ENCODE results near the gene CDKN2AIPNL. TPM values are rescaled to one million over a fixed set of nuclear protein-coding genes. Genes with fewer than 3 reads are reported as not detected.
"Not testable (repeated sequence)": the region's sequence is repeated elsewhere in the genome, so short reads cannot be mapped to it uniquely, and the experiment has no call there.

The CDKN2AIPNL gene
- total RNA-seq, 2 donors from 2014 or later = 29.1 to 34.4 TPM

DNA sequence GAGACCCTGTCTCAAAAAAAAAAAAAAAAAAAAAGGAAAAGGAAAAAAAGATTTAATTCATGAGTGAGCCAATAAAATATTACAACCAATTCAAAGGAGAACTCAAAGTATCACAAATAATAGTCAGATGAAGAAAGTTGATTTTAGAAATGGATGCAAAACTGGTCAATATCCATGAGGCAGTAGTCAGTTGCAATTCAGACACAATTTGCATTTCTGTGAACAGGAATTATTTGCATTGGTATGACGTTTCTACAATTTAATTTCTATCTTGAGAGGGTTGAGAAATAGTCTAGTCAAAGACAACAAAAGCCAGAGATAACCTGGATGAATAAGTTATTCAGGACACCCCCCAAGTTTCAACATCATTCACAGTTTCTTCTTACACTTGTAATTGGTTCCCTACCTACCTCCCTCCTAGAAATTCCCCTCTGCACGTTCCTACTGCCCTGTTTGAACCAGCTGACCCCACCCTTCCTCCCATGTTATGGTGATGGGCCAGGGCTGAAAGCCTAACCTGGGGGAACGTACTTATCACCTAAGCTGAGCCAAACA lies 28.6 kb upstream of the CDKN2AIPNL start:
- no peak for DNase-seq
- intact Hi-C loops (cut with DNase I) = no loop called here
- ATAC-seq = no peak

DNA sequence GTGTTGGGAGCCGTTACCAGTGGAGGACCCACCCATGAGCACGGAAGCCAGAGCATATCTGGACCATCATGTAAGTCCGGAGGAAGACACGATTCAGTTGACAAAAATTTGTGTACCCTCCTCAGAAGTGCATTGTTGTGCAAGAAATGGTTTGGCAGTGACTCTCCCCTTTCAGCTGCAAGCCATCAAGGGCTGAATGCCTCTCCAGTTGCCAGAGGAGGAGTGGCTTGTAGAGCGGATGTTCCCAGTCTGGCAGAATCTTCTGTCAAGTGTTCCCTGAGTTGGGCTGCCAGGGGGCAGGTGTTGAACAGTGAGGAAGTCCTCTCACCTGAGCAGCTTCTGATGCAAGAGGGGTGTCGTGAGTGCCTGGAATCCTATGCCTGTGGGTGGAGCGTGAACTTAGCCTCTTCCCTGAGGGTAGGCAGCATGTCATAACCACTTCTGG lies 27.6 kb upstream of the CDKN2AIPNL start:
- intact Hi-C loops (cut with DNase I) = loop anchor here in 1 of 2 donors (1.0 to 10.0 kb wide), 2 partner anchors 27 to 136 kb away; no protein-coding TSS in a partner anchor
- DNase-seq (peak; percentile 84), ATAC-seq (peak; percentile 71 to 75)

DNA sequence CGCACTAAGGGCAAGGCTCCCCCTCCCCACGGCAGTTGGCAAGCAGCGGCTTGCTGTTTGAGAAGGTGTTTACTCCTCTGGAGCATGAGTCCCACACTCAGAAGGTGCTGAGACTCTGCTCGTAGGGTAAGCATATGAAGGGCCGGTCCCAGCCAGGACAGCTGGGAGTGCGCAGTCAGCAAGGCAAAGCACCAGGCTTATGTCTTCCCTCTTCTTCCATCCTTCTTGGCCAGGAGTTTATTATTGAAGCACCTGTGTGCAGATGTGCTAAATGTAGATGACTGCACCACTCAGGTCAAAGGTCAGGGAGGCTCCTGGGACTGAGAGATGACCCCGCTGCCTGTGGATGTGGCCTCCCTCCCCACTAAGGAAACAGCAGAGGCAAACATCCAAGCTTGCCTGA lies 27.0 kb upstream of the CDKN2AIPNL start:
- intact Hi-C loops (cut with DNase I) = loop anchor here in 1 of 2 donors (1.0 to 10.0 kb wide), 2 partner anchors 28 to 136 kb away; no protein-coding TSS in a partner anchor
- no peak for DNase-seq

DNA sequence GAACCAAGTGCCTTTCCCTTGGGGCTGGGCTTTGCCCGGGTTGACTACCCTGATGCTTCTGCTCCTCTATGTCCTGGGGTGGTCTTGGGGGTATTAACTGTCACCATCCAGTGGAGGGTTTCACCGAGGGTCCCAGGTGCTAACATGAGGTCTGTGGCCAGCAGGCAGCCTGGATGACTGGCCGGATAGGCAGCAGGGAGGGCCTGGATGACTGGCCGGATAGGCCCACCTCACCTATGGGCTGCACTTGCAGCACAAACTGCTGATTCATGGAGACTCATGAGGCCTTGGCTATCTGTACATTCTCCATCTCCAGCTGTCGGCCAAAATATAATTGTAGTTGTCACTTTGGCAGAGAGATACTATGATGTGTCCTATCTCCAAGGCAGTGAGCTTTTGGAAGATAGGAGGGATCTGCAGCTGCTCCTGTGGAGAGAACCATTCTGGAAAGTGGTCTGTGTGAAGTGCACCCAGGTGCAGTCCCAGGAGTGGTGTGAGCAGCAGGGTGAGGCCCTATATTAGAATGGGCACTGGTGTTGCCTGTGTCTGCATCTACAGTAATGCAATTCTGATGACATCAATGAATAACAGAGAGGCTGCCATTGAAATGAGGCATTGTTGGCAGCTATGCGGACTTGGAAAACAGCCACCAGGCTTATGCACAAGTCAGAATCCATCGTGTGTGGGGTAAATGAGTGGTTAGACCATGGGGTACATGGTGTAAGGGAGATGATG lies 26.3 kb upstream of the CDKN2AIPNL start:
- ATAC-seq = peak; percentile 2 to 11
- peak; percentile 43 for DNase-seq
- intact Hi-C loops (cut with DNase I) = loop anchor here in 1 of 2 donors (2.0 to 10.0 kb wide), 2 partner anchors 89 to 137 kb away; no protein-coding TSS in a partner anchor

More for the DNA sequence above, 27.0 kb upstream of the CDKN2AIPNL start:
- ATAC-seq = peak; percentile 0 to 1

DNA sequence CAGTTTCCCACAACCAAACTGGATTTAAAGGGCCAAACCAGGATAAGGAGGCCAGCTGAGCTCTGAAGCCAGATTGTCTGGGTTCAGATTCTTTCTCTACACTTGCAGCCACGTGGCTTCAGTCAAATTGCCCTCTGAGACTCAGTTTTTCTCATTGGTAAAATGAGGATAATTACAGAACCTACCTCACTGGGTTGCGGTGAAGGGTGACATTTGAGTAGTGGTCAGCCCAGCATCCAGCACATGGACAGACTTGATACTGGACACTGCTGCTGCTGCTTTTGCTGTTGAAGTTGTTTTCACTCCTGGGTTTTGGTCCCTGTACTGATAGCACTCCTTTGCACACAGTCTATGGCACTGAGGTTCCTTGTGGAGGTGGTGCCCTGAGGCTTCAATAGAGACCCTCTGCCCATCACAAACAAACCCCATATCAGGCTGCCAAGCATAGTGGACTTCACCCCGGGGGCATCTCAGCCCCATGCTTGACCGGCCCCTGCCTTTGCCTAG lies 25.7 kb upstream of the CDKN2AIPNL start:
- DNase-seq = no peak
- intact Hi-C loops (cut with DNase I) = loop anchor here in 1 of 2 donors (2.0 to 10.0 kb wide), 2 partner anchors 89 to 137 kb away; no protein-coding TSS in a partner anchor
- no peak for ATAC-seq

GRCh38 chr5:134436523-134437339 lies 25.1 kb upstream of the CDKN2AIPNL start:
- intact Hi-C loops (cut with DNase I) = loop anchor here in 1 of 2 donors (2.0 to 10.0 kb wide), 2 partner anchors 90 to 138 kb away; no protein-coding TSS in a partner anchor
- DNase-seq = peak; percentile 74
- ATAC-seq = peak; percentile 75 to 78

GRCh38 chr5:134435560-134435959 lies 23.9 kb upstream of the CDKN2AIPNL start:
- intact Hi-C loops (cut with DNase I) = loop anchor here in 1 of 2 donors (10.0 kb wide), 1 partner anchor 139 kb away; no protein-coding TSS in a partner anchor
- no peak for DNase-seq
- no peak for ATAC-seq

DNA sequence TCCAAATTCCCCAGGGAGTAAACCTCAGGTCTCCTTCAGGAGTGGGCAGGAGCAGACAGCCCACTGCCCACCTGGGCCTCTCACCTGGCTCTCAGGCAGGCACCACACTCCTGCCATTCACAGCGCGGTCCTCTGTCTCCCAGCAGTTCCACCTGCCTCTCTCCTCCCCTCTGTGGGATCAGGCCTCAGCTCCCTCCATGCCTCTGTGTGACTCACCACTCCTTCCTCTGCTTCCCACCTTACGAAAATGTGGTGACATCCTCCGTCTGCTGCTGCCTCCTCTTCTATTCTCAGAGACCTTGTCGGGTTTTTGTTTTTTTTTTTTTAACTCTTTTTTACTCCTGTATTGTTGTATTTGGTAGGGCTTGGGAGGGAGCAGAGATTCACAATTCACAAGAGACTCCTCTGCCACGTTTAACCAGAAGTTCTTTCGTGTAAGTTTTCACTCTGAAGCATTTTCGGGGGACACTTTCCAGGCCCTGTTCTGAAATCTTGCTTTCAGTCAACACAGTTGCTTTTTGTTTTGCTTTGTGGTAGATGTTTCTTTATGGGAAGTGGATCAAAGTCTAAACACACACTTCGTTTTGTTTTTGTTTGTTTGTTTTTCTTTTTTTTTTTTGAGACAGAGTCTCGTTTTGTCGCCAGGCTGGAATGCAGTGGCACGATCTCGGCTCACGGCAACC lies 21.1 kb upstream of the CDKN2AIPNL start:
- DNase-seq (no peak), ATAC-seq (no peak)
- intact Hi-C loops (cut with DNase I) = loop anchor here in 1 of 2 donors (10.0 kb wide), 1 partner anchor 142 kb away; no protein-coding TSS in a partner anchor

DNA sequence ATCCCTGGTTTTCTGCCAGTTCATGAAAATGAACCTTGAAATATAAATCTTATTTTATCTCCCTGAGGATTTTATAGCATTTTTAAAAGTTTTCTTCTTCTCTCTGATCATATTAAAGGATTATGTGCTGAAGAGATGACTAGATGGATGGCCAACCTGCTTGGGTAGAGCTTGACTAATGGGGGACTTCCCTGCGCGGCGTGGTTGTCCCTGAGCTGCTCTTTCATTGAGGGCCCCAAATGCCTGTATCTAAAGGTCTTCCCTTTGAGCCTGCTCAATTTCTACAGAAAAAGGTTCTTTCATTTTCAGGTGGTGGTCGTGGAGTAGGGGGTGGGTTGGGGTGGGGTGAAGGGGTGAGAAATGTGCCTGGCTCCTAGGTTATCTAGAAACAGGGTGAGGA lies 20.5 kb upstream of the CDKN2AIPNL start:
- ATAC-seq (no peak), DNase-seq (no peak)
- intact Hi-C loops (cut with DNase I) = loop anchor here in 1 of 2 donors (10.0 kb wide), 1 partner anchor 143 kb away; no protein-coding TSS in a partner anchor

GRCh38 chr5:134430001-134430569 lies 18.4 kb upstream of the CDKN2AIPNL start:
- ATAC-seq (no peak), DNase-seq (no peak)
- intact Hi-C loops (cut with DNase I) = loop anchor here in 1 of 2 donors (10.0 kb wide), 1 partner anchor 145 kb away; no protein-coding TSS in a partner anchor

GRCh38 chr5:134427540-134428041 lies 15.9 kb upstream of the CDKN2AIPNL start:
- DNase-seq (no peak), ATAC-seq (no peak)
- intact Hi-C loops (cut with DNase I) = no loop called here

- ATAC-seq (no peak), DNase-seq (no peak)
- intact Hi-C loops (cut with DNase I) = no loop called here
These were observed 14.7 kb upstream of the CDKN2AIPNL start for GRCh38 chr5:134426361-134426760.

DNA sequence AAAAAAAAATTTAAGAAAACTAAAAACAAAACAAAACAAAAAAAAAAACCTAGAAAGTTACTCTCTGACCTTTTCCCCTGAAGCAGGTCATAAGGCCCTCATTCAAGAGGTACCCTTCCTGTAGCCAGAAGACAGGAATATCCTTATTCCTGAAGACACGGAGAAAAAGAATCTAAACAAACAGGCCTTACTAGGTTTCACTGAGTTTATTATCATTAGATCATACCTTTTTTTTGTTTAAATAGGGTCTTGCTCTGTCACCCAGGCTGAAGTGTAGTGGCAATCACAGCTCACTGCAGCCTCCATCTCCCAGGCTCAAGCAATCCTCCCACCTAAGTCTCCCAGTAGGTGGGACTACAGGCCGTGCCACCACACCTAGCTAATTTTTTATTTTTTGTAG lies 11.7 kb upstream of the CDKN2AIPNL start:
- ATAC-seq (no peak), DNase-seq (no peak)
- intact Hi-C loops (cut with DNase I) = no loop called here

- no peak for ATAC-seq
- DNase-seq = no peak
- intact Hi-C loops (cut with DNase I) = no loop called here
These were observed 11.2 kb upstream of the CDKN2AIPNL start for GRCh38 chr5:134422791-134423365.

DNA sequence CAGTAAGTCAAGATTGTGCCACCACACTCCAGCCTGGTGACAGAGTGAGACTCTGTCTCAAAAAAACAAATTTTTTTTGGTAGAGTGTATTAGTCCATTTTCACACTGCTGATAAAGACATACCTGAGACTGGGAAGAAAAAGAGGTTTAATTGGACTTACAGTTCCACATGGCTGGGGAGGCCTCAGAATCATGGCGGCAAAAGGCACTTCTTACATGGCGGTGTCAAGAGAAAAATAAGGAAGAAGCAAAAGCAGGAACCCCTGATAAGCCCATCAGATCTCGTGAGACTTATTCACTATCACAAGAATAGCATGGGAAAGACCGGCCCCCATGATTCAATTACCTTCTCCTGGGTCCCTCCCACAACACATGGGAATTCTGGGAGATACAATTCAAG lies 9.4 kb upstream of the CDKN2AIPNL start:
- DNase-seq; intact Hi-C loops (cut with DNase I); ATAC-seq: not testable (repeated sequence)

- intact Hi-C loops (cut with DNase I) = no loop called here
- ATAC-seq (no peak), DNase-seq (no peak)
These were observed 8.7 kb upstream of the CDKN2AIPNL start for GRCh38 chr5:134420343-134420742.

DNA sequence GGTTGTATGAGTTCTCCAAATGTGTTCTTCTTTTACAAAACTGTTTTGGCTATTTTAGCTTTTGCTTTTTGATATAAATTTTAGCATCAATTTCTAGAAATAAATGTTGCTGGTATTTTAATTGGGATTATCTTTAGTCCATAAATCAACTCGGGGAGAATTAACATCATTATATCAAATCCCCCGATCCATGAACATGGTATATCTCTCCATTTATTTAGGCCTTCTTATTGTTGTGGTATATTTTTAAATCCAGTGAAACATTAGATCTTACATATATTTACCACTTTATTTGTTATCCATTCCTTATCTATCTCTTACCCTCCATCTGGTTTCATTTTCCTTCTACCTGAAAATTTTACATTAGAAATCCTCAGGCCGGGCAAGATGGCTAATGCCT lies 7.3 kb upstream of the CDKN2AIPNL start:
- DNase-seq (no peak), ATAC-seq (no peak)
- intact Hi-C loops (cut with DNase I) = no loop called here

- ATAC-seq (no peak), DNase-seq (no peak)
- intact Hi-C loops (cut with DNase I) = no loop called here
These were observed 6.0 kb upstream of the CDKN2AIPNL start for GRCh38 chr5:134417707-134418106.
